Measurements from ENCODE around the gene ABLIM2. TPM values are rescaled to one million over a fixed set of nuclear protein-coding genes. Genes with fewer than 3 reads are reported as not detected.

ABLIM2 gene
- total and polyA plus RNA-seq, 7 experiments from 2014 or later: 0.22 to 5.8 (median 3.1) TPM

DNA sequence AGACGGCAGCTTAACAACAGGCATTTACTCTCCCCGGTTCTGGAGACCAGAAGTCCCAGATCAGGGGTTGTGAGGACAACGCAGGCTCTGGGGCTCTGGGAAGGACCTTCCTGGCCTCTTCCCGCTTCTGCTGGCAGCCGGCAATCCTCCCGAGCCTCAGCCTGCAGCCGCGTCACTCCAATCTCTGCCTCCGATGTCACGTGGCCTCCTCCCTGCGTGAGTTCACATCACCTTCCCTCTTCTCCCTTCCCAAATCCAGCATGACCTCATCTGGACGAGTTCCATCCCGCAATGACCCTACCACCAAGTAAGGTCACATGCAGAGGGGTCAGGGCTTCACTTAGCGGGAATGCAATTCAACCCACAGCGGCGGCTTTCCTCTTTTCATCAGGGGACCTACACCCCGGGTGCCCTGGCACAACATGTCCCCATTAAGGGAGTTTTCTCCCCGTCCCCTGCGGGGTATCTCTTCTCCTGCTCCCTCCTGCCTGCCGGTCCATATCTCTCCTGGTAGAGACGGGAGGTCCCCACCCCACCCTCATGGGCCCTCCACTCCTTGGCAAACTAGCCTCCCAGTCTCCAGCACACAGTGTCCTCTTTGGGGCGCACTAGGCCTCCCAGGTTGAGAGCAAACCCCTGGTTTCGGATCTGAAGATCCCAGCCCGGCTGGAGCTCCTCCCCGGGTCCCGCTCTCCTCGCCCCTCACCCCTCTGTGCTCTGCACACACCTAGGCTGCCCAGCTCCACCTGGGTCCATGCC lies 25.5 kb downstream of the ABLIM2 start:
- CTCF ChIA-PET: interaction anchor here (0.6 kb wide), 1 partner anchor 134 kb away, joined by 3 read pairs; no protein-coding TSS in a partner anchor
- Histone ChIP-seq H3K36me3 (ENCODE audit: control insufficient read depth in 2 of 3, insufficient read depth in 3 of 3, low read length in 3 of 3) (no peaks in the 10 kb centered on the region), H3K27ac (ENCODE audit: low read depth, low read length) (no peak overlapping the region), H3K9me3 (ENCODE audit: control insufficient read depth in 2 of 3, low read length in 3 of 3) (no peaks in the 10 kb centered on the region), H3K4me3 (ENCODE audit: low read length) (no peak overlapping the region), H3K4me1 (ENCODE audit: control insufficient read depth in 2 of 2, insufficient read depth in 2 of 2, low read length in 2 of 2) (no peaks in the 10 kb centered on the region), H3K27me3 (ENCODE audit: control insufficient read depth in 2 of 2, insufficient read depth in 2 of 2, low read length in 2 of 2) (no peaks in the 10 kb centered on the region)
- Mint-ChIP-seq H3K4me3 (no peak overlapping the region), H3K27ac (no peak overlapping the region), H3K36me3 (peaks cover 0 to 10% (median 0%) of the 10 kb centered on the region in 5 donors), H3K27me3 (peaks cover 0 to 7% (median 0%) of the 10 kb centered on the region in 5 donors), H3K9me3 (peaks cover 0 to 5% (median 0%) of the 10 kb centered on the region in 11 donors), H3K4me1 (no peaks in the 10 kb centered on the region)
- intact Hi-C loops (cut with micrococcal nuclease): no loop called here
- ATAC-seq (no peak), DNase-seq (no peak)
- POLR2A ChIA-PET: no interaction called here

GRCh38 chr4:8132400-8132799 lies 26.2 kb downstream of the ABLIM2 start:
- H3K9me3 ChIP-seq (ENCODE audit: control insufficient read depth in 2 of 3, low read length in 3 of 3): no peaks in the 10 kb centered on the region
- H3K27ac ChIP-seq (ENCODE audit: low read depth, low read length): no peak overlapping the region
- POLR2A ChIA-PET: no interaction called here
- Mint-ChIP-seq H3K9me3 (no peaks in the 10 kb centered on the region), H3K4me1 (no peaks in the 10 kb centered on the region), H3K4me3 (no peak overlapping the region), H3K36me3 (peaks cover 0 to 10% (median 0%) of the 10 kb centered on the region in 5 donors), H3K27me3 (peaks cover 0 to 7% (median 0%) of the 10 kb centered on the region in 5 donors), H3K27ac (no peak overlapping the region)
- H3K27me3 ChIP-seq (ENCODE audit: control insufficient read depth in 2 of 2, insufficient read depth in 2 of 2, low read length in 2 of 2): no peaks in the 10 kb centered on the region
- no peaks in the 10 kb centered on the region for H3K4me1 ChIP-seq (ENCODE audit: control insufficient read depth in 2 of 2, insufficient read depth in 2 of 2, low read length in 2 of 2)
- CTCF ChIA-PET: no interaction called here
- ATAC-seq: no peak
- H3K4me3 ChIP-seq (ENCODE audit: low read length): no peak overlapping the region
- intact Hi-C loops (cut with micrococcal nuclease): no loop called here
- DNase-seq: no peak
- H3K36me3 ChIP-seq (ENCODE audit: control insufficient read depth in 2 of 3, insufficient read depth in 3 of 3, low read length in 3 of 3): no peaks in the 10 kb centered on the region

DNA sequence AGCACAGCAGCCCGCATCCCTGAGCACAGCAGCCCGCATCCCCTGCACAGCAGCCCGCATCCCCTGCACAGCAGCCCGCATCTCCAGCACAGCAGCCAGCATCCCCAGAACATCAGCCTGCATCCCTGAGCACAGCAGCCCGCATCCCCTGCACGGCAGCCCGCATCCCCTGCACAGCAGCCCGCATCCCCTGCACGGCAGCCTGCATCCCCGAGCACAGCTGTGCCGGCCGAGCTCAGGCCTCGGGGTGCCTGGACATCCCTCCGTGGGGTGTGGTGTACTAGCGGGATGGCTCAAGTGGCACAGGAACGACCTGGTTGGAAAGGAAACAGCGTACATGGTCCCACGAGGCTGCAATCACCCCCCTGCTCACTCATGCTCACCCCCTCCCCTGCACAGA lies 26.8 kb downstream of the ABLIM2 start:
- no peaks in the 10 kb centered on the region for H3K4me1 ChIP-seq (ENCODE audit: control insufficient read depth in 2 of 2, insufficient read depth in 2 of 2, low read length in 2 of 2)
- no peak overlapping the region for H3K27ac ChIP-seq (ENCODE audit: low read depth, low read length)
- peaks cover 0 to 10% (median 0%) of the 10 kb centered on the region in 5 donors for H3K36me3 Mint-ChIP-seq
- CTCF ChIA-PET: no interaction called here
- intact Hi-C loops (cut with micrococcal nuclease): no loop called here
- no peaks in the 10 kb centered on the region for H3K36me3 ChIP-seq (ENCODE audit: control insufficient read depth in 2 of 3, insufficient read depth in 3 of 3, low read length in 3 of 3)
- POLR2A ChIA-PET: no interaction called here
- no peaks in the 10 kb centered on the region for H3K9me3 ChIP-seq (ENCODE audit: control insufficient read depth in 2 of 3, low read length in 3 of 3)
- DNase-seq (no peak), ATAC-seq (no peak)
- peaks cover 0 to 7% (median 0%) of the 10 kb centered on the region in 5 donors for H3K27me3 Mint-ChIP-seq
- H3K9me3 Mint-ChIP-seq: no peaks in the 10 kb centered on the region
- no peaks in the 10 kb centered on the region for H3K27me3 ChIP-seq (ENCODE audit: control insufficient read depth in 2 of 2, insufficient read depth in 2 of 2, low read length in 2 of 2)
- H3K4me3 Mint-ChIP-seq: no peak overlapping the region
- H3K4me3 ChIP-seq (ENCODE audit: low read length): no peak overlapping the region
- H3K4me1 Mint-ChIP-seq: no peaks in the 10 kb centered on the region
- no peak overlapping the region for H3K27ac Mint-ChIP-seq

GRCh38 chr4:8131210-8131609 lies 27.4 kb downstream of the ABLIM2 start:
- H3K9me3 ChIP-seq (ENCODE audit: control insufficient read depth in 2 of 3, low read length in 3 of 3): no peaks in the 10 kb centered on the region
- Mint-ChIP-seq H3K4me1 (no peaks in the 10 kb centered on the region), H3K9me3 (no peaks in the 10 kb centered on the region), H3K27ac (no peak overlapping the region), H3K36me3 (peaks cover 0 to 8% (median 0%) of the 10 kb centered on the region in 5 donors), H3K27me3 (peaks cover 0 to 7% (median 0%) of the 10 kb centered on the region in 5 donors), H3K4me3 (no peak overlapping the region)
- H3K4me3 ChIP-seq (ENCODE audit: low read length): no peak overlapping the region
- H3K27me3 ChIP-seq (ENCODE audit: control insufficient read depth in 2 of 2, insufficient read depth in 2 of 2, low read length in 2 of 2): no peaks in the 10 kb centered on the region
- no peak overlapping the region for H3K27ac ChIP-seq (ENCODE audit: low read depth, low read length)
- intact Hi-C loops (cut with micrococcal nuclease): no loop called here
- ChIA-PET CTCF (no interaction called here), POLR2A (no interaction called here)
- no peak for DNase-seq
- H3K36me3 ChIP-seq (ENCODE audit: control insufficient read depth in 2 of 3, insufficient read depth in 3 of 3, low read length in 3 of 3): no peaks in the 10 kb centered on the region
- no peaks in the 10 kb centered on the region for H3K4me1 ChIP-seq (ENCODE audit: control insufficient read depth in 2 of 2, insufficient read depth in 2 of 2, low read length in 2 of 2)
- ATAC-seq: no peak

- ATAC-seq: no peak
- POLR2A ChIA-PET: no interaction called here
- CTCF ChIA-PET: no interaction called here
- H3K4me3 Mint-ChIP-seq: no peak overlapping the region
- Histone ChIP-seq H3K27me3 (ENCODE audit: control insufficient read depth in 2 of 2, insufficient read depth in 2 of 2, low read length in 2 of 2) (no peaks in the 10 kb centered on the region), H3K36me3 (ENCODE audit: control insufficient read depth in 2 of 3, insufficient read depth in 3 of 3, low read length in 3 of 3) (no peaks in the 10 kb centered on the region), H3K4me1 (ENCODE audit: control insufficient read depth in 2 of 2, insufficient read depth in 2 of 2, low read length in 2 of 2) (no peaks in the 10 kb centered on the region), H3K9me3 (ENCODE audit: control insufficient read depth in 2 of 3, low read length in 3 of 3) (no peaks in the 10 kb centered on the region), H3K27ac (ENCODE audit: low read depth, low read length) (no peak overlapping the region), H3K4me3 (ENCODE audit: low read length) (no peak overlapping the region)
- no peak for DNase-seq
- H3K4me1 Mint-ChIP-seq: no peaks in the 10 kb centered on the region
- intact Hi-C loops (cut with micrococcal nuclease): no loop called here
- peaks cover 0 to 4% (median 0%) of the 10 kb centered on the region in 5 donors for H3K36me3 Mint-ChIP-seq
- H3K27ac Mint-ChIP-seq: peak overlapping the region in 1 of 9 donors; percentile 10
- no peaks in the 10 kb centered on the region for H3K9me3 Mint-ChIP-seq
- H3K27me3 Mint-ChIP-seq: peaks cover 0 to 7% (median 0%) of the 10 kb centered on the region in 5 donors
Measured at GRCh38 chr4:8130346-8131066, 28.1 kb downstream of the ABLIM2 start.

- ATAC-seq: no peak
- intact Hi-C loops (cut with micrococcal nuclease): no loop called here
- no peaks in the 10 kb centered on the region for H3K36me3 ChIP-seq (ENCODE audit: control insufficient read depth in 2 of 3, insufficient read depth in 3 of 3, low read length in 3 of 3)
- POLR2A ChIA-PET: no interaction called here
- Mint-ChIP-seq H3K4me3 (no peak overlapping the region), H3K27me3 (peaks cover 0 to 7% (median 0%) of the 10 kb centered on the region in 5 donors), H3K36me3 (peaks cover 0 to 2% (median 0%) of the 10 kb centered on the region in 5 donors), H3K9me3 (no peaks in the 10 kb centered on the region), H3K4me1 (no peaks in the 10 kb centered on the region), H3K27ac (no peak overlapping the region)
- CTCF ChIA-PET: no interaction called here
- H3K27ac ChIP-seq (ENCODE audit: low read depth, low read length): no peak overlapping the region
- no peaks in the 10 kb centered on the region for H3K4me1 ChIP-seq (ENCODE audit: control insufficient read depth in 2 of 2, insufficient read depth in 2 of 2, low read length in 2 of 2)
- no peaks in the 10 kb centered on the region for H3K9me3 ChIP-seq (ENCODE audit: control insufficient read depth in 2 of 3, low read length in 3 of 3)
- DNase-seq: no peak
- H3K4me3 ChIP-seq (ENCODE audit: low read length): no peak overlapping the region
- H3K27me3 ChIP-seq (ENCODE audit: control insufficient read depth in 2 of 2, insufficient read depth in 2 of 2, low read length in 2 of 2): no peaks in the 10 kb centered on the region
Measured at GRCh38 chr4:8129785-8130184, 28.8 kb downstream of the ABLIM2 start.
